IMR-90 (cell line): ENCODE results near the gene PALLD. TPM values are rescaled to one million over a fixed set of nuclear protein-coding genes. Genes with fewer than 3 reads are reported as not detected.
"Not testable (repeated sequence)": the region's sequence is repeated elsewhere in the genome, so short reads cannot be mapped to it uniquely, and the experiment has no call there.

Experiments used
- ATAC-seq: fragments of 200-7000 bp; cut with Tn5 transposase; 2 replicates; pipeline ENCODE4 v1.9.1; 2020; ENCODE audit warnings: low read depth, mild to moderate bottlenecking, moderate library complexity
- BruUV-seq: library from RNA; stranded (reverse); fragments of 400-500 nt; replicated peaks from 2 replicates; lab custom pipeline; 2021; lab: Mats Ljungman, UMichigan
- CTCF ChIA-PET: fragments of 300-600 bp; formaldehyde crosslinking; extraction: SDS; loops from one replicate; lab custom pipeline; 2021; ENCODE audit warnings: antibody characterized with exemption; lab: Yijun Ruan, JAX
- POLR2A ChIA-PET: fragments of 300-600 bp; sonication (Branson Sonifier 250); formaldehyde crosslinking; loops from one replicate; lab custom pipeline; 2022; ENCODE audit warnings: antibody characterized with exemption; ENCODE audit not compliant: unreplicated experiment; lab: Charles Lee
- DNase-seq: peaks from one replicate; pipeline ENCODE4 v3.0.0; 2013
- H2AFZ ChIP-seq: replicated peaks from 2 replicates; pipeline ENCODE3; 2013; ENCODE audit warnings: low read length, mild to moderate bottlenecking; ENCODE audit not compliant: poor library complexity
- H2AK5ac ChIP-seq: 2 replicates; pipeline ENCODE4 v1.6.1; 2013; ENCODE audit warnings: low read depth, low read length, inconsistent platforms
- H2AK9ac ChIP-seq: replicated peaks from 2 replicates; pipeline ENCODE3; 2013; ENCODE audit warnings: mild to moderate bottlenecking, low read depth, low read length, moderate library complexity; ENCODE audit not compliant: poor library complexity
- H2BK120ac ChIP-seq: 2 replicates; pipeline ENCODE4 v1.6.1; 2013; ENCODE audit warnings: low read depth, low read length, inconsistent platforms
- H2BK15ac ChIP-seq: 3 replicates; pipeline ENCODE4 v1.6.1; 2013; ENCODE audit warnings: low read depth, low read length, inconsistent platforms
- H2BK20ac ChIP-seq: 2 replicates; pipeline ENCODE4 v1.6.1; 2013; ENCODE audit warnings: low read depth, mild to moderate bottlenecking, inconsistent platforms, low read length, moderate library complexity
- H2BK5ac ChIP-seq: 2 replicates; pipeline ENCODE4 v1.6.1; 2013; ENCODE audit warnings: mild to moderate bottlenecking, low read depth, low read length, inconsistent platforms; ENCODE audit not compliant: poor library complexity, severe bottlenecking
- H3K14ac ChIP-seq: replicated peaks from 2 replicates; pipeline ENCODE4 v1.6.1; 2013; ENCODE audit warnings: low read depth, low read length, inconsistent platforms
- H3K18ac ChIP-seq: 2 replicates; pipeline ENCODE4 v1.6.1; 2013; ENCODE audit warnings: low read depth, low read length, control low read depth
- H3K23ac ChIP-seq: 2 replicates; pipeline ENCODE4 v1.6.1; 2013; ENCODE audit warnings: low read depth, low read length, inconsistent platforms
- H3K27ac ChIP-seq: 2 replicates; pipeline ENCODE4 v1.5.1; 2013; ENCODE audit warnings: mild to moderate bottlenecking, control low read depth, low read length; ENCODE audit not compliant: insufficient read depth
- H3K27me3 ChIP-seq: 2 replicates; pipeline ENCODE4 v1.6.1; 2013; ENCODE audit warnings: low read length; ENCODE audit not compliant: control insufficient read depth, insufficient read depth
- H3K36me3 ChIP-seq: 2 replicates; pipeline ENCODE4 v1.6.1; 2013; ENCODE audit warnings: low read length, mixed read lengths; ENCODE audit not compliant: control insufficient read depth, insufficient read depth
- H3K4ac ChIP-seq: 2 replicates; pipeline ENCODE4 v1.6.1; 2013; ENCODE audit warnings: low read depth, low read length, inconsistent platforms
- H3K4me1 ChIP-seq: 2 replicates; pipeline ENCODE4 v1.6.1; 2013; ENCODE audit warnings: low read length, mixed read lengths; ENCODE audit not compliant: control insufficient read depth, insufficient read depth
- H3K4me2 ChIP-seq: 2 replicates; pipeline ENCODE4 v1.6.1; 2013; ENCODE audit warnings: low read depth, mild to moderate bottlenecking, control low read depth, low read length, moderate library complexity
- H3K4me3 ChIP-seq: 2 replicates; pipeline ENCODE4 v1.5.1; 2013; ENCODE audit warnings: low read depth, mild to moderate bottlenecking, control low read depth, low read length, moderate library complexity; ENCODE audit not compliant: insufficient read depth
- H3K56ac ChIP-seq: 2 replicates; pipeline ENCODE4 v1.6.1; 2013; ENCODE audit warnings: low read length, inconsistent platforms; ENCODE audit not compliant: insufficient read depth; ENCODE audit errors: extremely low read depth
- H3K79me1 ChIP-seq, 2 experiments: 2 replicates each; pipeline ENCODE4 v1.6.1; 2013; ENCODE audit warnings: low read length in 2 of 2, inconsistent platforms in 1 of 2, low read depth in 1 of 2
- H3K9ac ChIP-seq: 2 replicates; pipeline ENCODE4 v1.6.1; 2013; ENCODE audit warnings: low read depth, low read length, control low read depth
- H3K9me1 ChIP-seq: 2 replicates; pipeline ENCODE4 v1.6.1; 2013; ENCODE audit warnings: low read length, inconsistent platforms; ENCODE audit not compliant: insufficient read depth
- H3K9me3 ChIP-seq: 2 replicates; pipeline ENCODE4 v1.6.1; 2013; ENCODE audit warnings: low read length; ENCODE audit not compliant: control insufficient read depth, insufficient read depth
- H4K20me1 ChIP-seq: 2 replicates; pipeline ENCODE4 v1.6.1; 2013; ENCODE audit warnings: low read length, inconsistent platforms; ENCODE audit not compliant: insufficient read depth
- H4K5ac ChIP-seq: 2 replicates; pipeline ENCODE4 v1.6.1; 2013; ENCODE audit warnings: mild to moderate bottlenecking, low read depth, low read length, control low read depth
- H4K8ac ChIP-seq, 2 experiments: 2 replicates each; pipeline ENCODE4 v1.6.1; 2013; ENCODE audit warnings: low read depth in 2 of 2, low read length in 2 of 2, control low read depth in 1 of 2, inconsistent platforms in 1 of 2
- H4K91ac ChIP-seq: 2 replicates; pipeline ENCODE4 v1.6.1; 2013; ENCODE audit warnings: low read depth, low read length, inconsistent platforms; ENCODE audit not compliant: insufficient read depth
- WGBS, 2 experiments: methylation state at CpG; one replicate each; pipeline versions ENCODE4 v1.1.5 to v1.1.7; 2013; ENCODE audit warnings: missing lambda C conversion rate in 2 of 2; ENCODE audit not compliant: insufficient read length in 1 of 2; ENCODE audit errors: extremely low coverage in 2 of 2; 5-methylcytosine and 5-hydroxymethylcytosine counted together
- dilution Hi-C: fragments of 300-500 bp; cut with HindIII; formaldehyde crosslinking; loops from one replicate; pipeline ENCODE4 v1.14.3; 2018; ENCODE audit warnings: low sequenced_read_pairs; ENCODE audit not compliant: unreplicated experiment
- in situ Hi-C: fragments of 300-500 bp; cut with MboI; formaldehyde crosslinking; loops from 3 replicates; pipeline ENCODE4 v1.14.3; 2019; ENCODE audit warnings: low sequenced_read_pairs, inconsistent platforms, mixed read lengths
- intact Hi-C: fragments of 100-400 bp; cut with micrococcal nuclease; formaldehyde crosslinking; loops from 2 replicates; pipeline ENCODE4 v1.10.0; 2022
- polyA plus RNA-seq, 3 experiments: library from polyadenylated mRNA; depleted of rRNA; stranded (reverse); fragments of >200 nt; gene quantifications; 2 replicates each; pipeline ENCODE4 v1.2.3, GENCODE V29; 2012; ENCODE audit warnings: low replicate concordance in 1 of 3
- total RNA-seq: library from RNA; depleted of rRNA; stranded (reverse); fragments of >200 nt; gene quantifications from 2 replicates; pipeline ENCODE4 v1.2.3, GENCODE V29; 2012

PALLD gene
- total and polyA plus RNA-seq, 2 of the 4 experiments (the other 2 are of a cell fraction), result 91.0 to 91.9 TPM

GRCh38 chr4:168937473-168937872 lies 440.6 kb downstream of the PALLD start:
- CTCF ChIA-PET, result interaction anchor here (0.7 kb wide), 1 partner anchor 8 kb away, joined by 3 read pairs; no protein-coding TSS in a partner anchor
- H3K9me1 ChIP-seq, DNase-seq, H3K4ac ChIP-seq, in situ Hi-C loops, H2AK5ac ChIP-seq, H2BK5ac ChIP-seq, H3K27me3 ChIP-seq, H3K27ac ChIP-seq, H2BK120ac ChIP-seq, dilution Hi-C loops, H4K20me1 ChIP-seq, H4K5ac ChIP-seq, H3K4me1 ChIP-seq, H3K4me2 ChIP-seq, H4K8ac ChIP-seq, H3K56ac ChIP-seq, POLR2A ChIA-PET, H2AFZ ChIP-seq, H3K4me3 ChIP-seq, H3K14ac ChIP-seq, BruUV-seq, H3K9ac ChIP-seq, H3K36me3 ChIP-seq, H4K91ac ChIP-seq, H3K79me1 ChIP-seq, H3K23ac ChIP-seq, H3K18ac ChIP-seq, H2AK9ac ChIP-seq, H2BK20ac ChIP-seq, H2BK15ac ChIP-seq, ATAC-seq, H3K9me3 ChIP-seq, intact Hi-C loops: not testable (repeated sequence)
- WGBS, 2 experiments, result no CpG with 5 or more reads among the region's 3 CpGs
